Natural killer cell (primary cell): ENCODE measurements around the gene PEPD. TPM values are rescaled to one million over a fixed set of nuclear protein-coding genes. Genes with fewer than 3 reads are reported as not detected.

Experiments used
- ATAC-seq, 3 donors: fragments of 150-1000 bp in 2 of 3; fragments of 200-7000 bp in 1 of 3; cut with Tn5 transposase; 1 replicate in 1 of 3; 2 replicates in 2 of 3; pipeline ENCODE4 v1.10.0; 2021; ENCODE audit warnings: mild to moderate bottlenecking in 2 of 3, moderate library complexity in 2 of 3
- DNase-seq, 2 donors: peaks; one replicate each; pipeline versions ENCODE4 v3.0.0 to v3.0.0-alpha.2; 2013 to 2021; ENCODE audit warnings: mixed read lengths in 1 of 2
- H3K27ac ChIP-seq: one replicate; pipeline ENCODE4 v1.5.1; 2013; ENCODE audit warnings: mild to moderate bottlenecking, low read length
- H3K27me3 ChIP-seq: one replicate; pipeline ENCODE4 v1.6.1; 2013; ENCODE audit warnings: low read length; ENCODE audit not compliant: control insufficient read depth, insufficient read depth
- H3K36me3 ChIP-seq: one replicate; pipeline ENCODE4 v1.6.1; 2013; ENCODE audit warnings: low read length; ENCODE audit not compliant: control insufficient read depth, insufficient read depth
- H3K4me1 ChIP-seq: one replicate; pipeline ENCODE4 v1.6.1; 2013; ENCODE audit warnings: low read length; ENCODE audit not compliant: control insufficient read depth, insufficient read depth
- H3K4me3 ChIP-seq: one replicate; pipeline ENCODE4 v1.5.1; 2013; ENCODE audit warnings: low read length
- H3K9me3 ChIP-seq: one replicate; pipeline ENCODE4 v1.6.1; 2013; ENCODE audit warnings: low read length; ENCODE audit not compliant: control insufficient read depth, insufficient read depth
- H3K27ac Mint-ChIP-seq, 2 donors: one replicate each; pipeline ENCODE4 v1.8.0; 2022; ENCODE audit warnings: mild to moderate bottlenecking in 2 of 2, mixed read lengths in 2 of 2, moderate library complexity in 1 of 2
- H3K27me3 Mint-ChIP-seq, 2 donors: one replicate each; pipeline ENCODE4 v1.8.0; 2022; ENCODE audit warnings: low read depth in 2 of 2, mixed read lengths in 2 of 2
- H3K36me3 Mint-ChIP-seq: one replicate; pipeline ENCODE4 v1.8.0; 2022; ENCODE audit warnings: mixed read lengths
- H3K4me1 Mint-ChIP-seq, 2 donors: one replicate each; pipeline ENCODE4 v1.8.0; 2022; ENCODE audit warnings: mixed read lengths in 2 of 2
- H3K4me3 Mint-ChIP-seq: one replicate; pipeline ENCODE4 v1.8.0; 2022; ENCODE audit warnings: mild to moderate bottlenecking, moderate library complexity, mixed read lengths
- H3K9me3 Mint-ChIP-seq, 2 donors: one replicate each; pipeline ENCODE4 v1.8.0; 2022; ENCODE audit warnings: mixed read lengths in 2 of 2
- CTCF ChIP-seq: fragments of 200-600 bp; IDR thresholded peaks from one replicate; pipeline ENCODE4 v1.8.0; 2022; ENCODE audit warnings: antibody characterized with exemption
- WGBS: methylation state at CpG from one replicate; pipeline ENCODE4 v1.1.7; 2013; ENCODE audit warnings: missing lambda C conversion rate; ENCODE audit not compliant: insufficient coverage; 5-methylcytosine and 5-hydroxymethylcytosine counted together
- intact Hi-C: fragments of 100-400 bp; cut with micrococcal nuclease; formaldehyde crosslinking; loops from one replicate; pipeline ENCODE4 v1.14.2; 2022
- total RNA-seq, 4 donors: library from RNA; stranded (reverse); fragments of 120-200 nt in 1 of 4; gene quantifications; one replicate each; pipeline versions ENCODE4 v1.2.3 to v1.2.4, GENCODE V29; 2013 to 2022

Gene PEPD
- total RNA-seq, 3 donors from 2014 or later (not counting 1 experiment from before 2014, with no cell fraction given): 33.9 to 42.2 (median 40.9) TPM

DNA sequence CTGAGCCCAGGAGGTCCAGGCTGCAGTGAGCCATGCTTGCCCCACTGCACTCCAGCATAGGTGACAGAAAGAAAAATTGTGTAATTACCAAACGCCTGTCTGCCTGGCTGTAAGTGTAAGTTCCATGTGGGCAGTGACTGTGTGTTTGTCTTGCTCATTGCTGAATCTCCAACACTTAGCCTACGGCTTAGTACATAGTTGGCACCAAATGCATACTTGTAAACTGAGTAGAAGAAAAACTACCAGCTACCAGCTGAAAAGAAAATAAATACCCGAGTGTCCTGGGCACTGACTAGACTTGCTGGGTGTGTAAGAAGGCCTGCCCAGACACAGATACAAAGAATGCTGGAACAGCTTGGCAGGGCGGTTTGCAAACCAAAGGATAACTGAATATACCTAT, 150.8 kb downstream of the PEPD start:
- H3K36me3 Mint-ChIP-seq: no peaks in the 10 kb centered on the region
- peaks cover 18% of the 10 kb centered on the region in 2 donors for H3K4me1 Mint-ChIP-seq
- TF ChIP-seq CTCF: no peak
- peaks cover 0 to 9% of the 10 kb centered on the region in 2 donors for H3K27me3 Mint-ChIP-seq
- H3K9me3 Mint-ChIP-seq: no peaks in the 10 kb centered on the region
- Histone ChIP-seq H3K36me3 (no peaks in the 10 kb centered on the region), H3K9me3 (no peaks in the 10 kb centered on the region), H3K27me3 (no peaks in the 10 kb centered on the region), H3K4me3 (no peak overlapping the region), H3K4me1 (peaks cover 25% of the 10 kb centered on the region), H3K27ac (no peak overlapping the region)
- H3K4me3 Mint-ChIP-seq: no peak overlapping the region
- H3K27ac Mint-ChIP-seq: no peak overlapping the region
- ATAC-seq (no peak), DNase-seq (no peak)
- intact Hi-C loops: no loop called here
- 84% methylated on average over 3 of the region's 4 CpGs for WGBS

- Histone ChIP-seq H3K4me1 (peaks cover 15% of the 10 kb centered on the region), H3K4me3 (no peak overlapping the region), H3K27ac (no peak overlapping the region), H3K27me3 (no peaks in the 10 kb centered on the region), H3K9me3 (no peaks in the 10 kb centered on the region), H3K36me3 (no peaks in the 10 kb centered on the region)
- H3K36me3 Mint-ChIP-seq: no peaks in the 10 kb centered on the region
- no peak for TF ChIP-seq CTCF
- 90% methylated on average over 4 of the region's 5 CpGs for WGBS
- H3K4me3 Mint-ChIP-seq: no peak overlapping the region
- DNase-seq (no peak), ATAC-seq (no peak)
- H3K27ac Mint-ChIP-seq: no peak overlapping the region
- H3K9me3 Mint-ChIP-seq: no peaks in the 10 kb centered on the region
- peaks cover 0 to 9% of the 10 kb centered on the region in 2 donors for H3K27me3 Mint-ChIP-seq
- no peaks in the 10 kb centered on the region for H3K4me1 Mint-ChIP-seq
- intact Hi-C loops: no loop called here
Observed at GRCh38 chr19:33368074-33368864, 153.3 kb downstream of the PEPD start.

GRCh38 chr19:33366897-33367296, 154.7 kb downstream of the PEPD start:
- WGBS: 94% methylated on average over 5 of the region's 5 CpGs
- ATAC-seq: no peak
- Histone ChIP-seq H3K27me3 (no peaks in the 10 kb centered on the region), H3K27ac (no peak overlapping the region), H3K36me3 (no peaks in the 10 kb centered on the region), H3K9me3 (no peaks in the 10 kb centered on the region), H3K4me1 (peaks cover 3% of the 10 kb centered on the region), H3K4me3 (no peak overlapping the region)
- H3K4me1 Mint-ChIP-seq: no peaks in the 10 kb centered on the region
- no peaks in the 10 kb centered on the region for H3K36me3 Mint-ChIP-seq
- no peaks in the 10 kb centered on the region for H3K9me3 Mint-ChIP-seq
- DNase-seq: no peak
- no peak overlapping the region for H3K27ac Mint-ChIP-seq
- intact Hi-C loops: no loop called here
- H3K4me3 Mint-ChIP-seq: no peak overlapping the region
- no peak for TF ChIP-seq CTCF
- peaks cover 0 to 9% of the 10 kb centered on the region in 2 donors for H3K27me3 Mint-ChIP-seq

DNA sequence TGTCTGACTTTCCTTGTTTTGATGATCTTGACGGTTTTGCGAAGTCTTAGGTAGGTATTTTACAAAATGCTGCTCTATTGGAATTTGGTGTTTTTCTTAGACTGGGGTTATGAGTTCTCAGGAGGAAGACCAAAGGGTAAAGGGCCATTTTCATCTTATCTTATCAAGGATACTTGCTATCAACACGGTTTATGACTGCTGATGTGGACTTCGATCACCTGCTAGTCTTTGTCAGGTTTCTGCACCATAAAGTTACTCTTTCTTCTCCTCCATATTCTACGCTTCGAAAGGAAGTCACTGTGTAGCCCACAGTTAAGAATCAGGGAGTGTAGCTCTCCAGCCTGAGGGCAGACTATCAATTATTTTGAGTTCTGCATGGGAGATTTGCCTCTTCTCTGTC, 155.5 kb downstream of the PEPD start:
- Histone ChIP-seq H3K4me3 (no peak overlapping the region), H3K9me3 (no peaks in the 10 kb centered on the region), H3K36me3 (no peaks in the 10 kb centered on the region), H3K27me3 (no peaks in the 10 kb centered on the region), H3K27ac (no peak overlapping the region), H3K4me1 (no peaks in the 10 kb centered on the region)
- Mint-ChIP-seq H3K27me3 (peaks cover 0 to 9% of the 10 kb centered on the region in 2 donors), H3K4me1 (no peaks in the 10 kb centered on the region), H3K36me3 (no peaks in the 10 kb centered on the region), H3K27ac (no peak overlapping the region), H3K9me3 (no peaks in the 10 kb centered on the region), H3K4me3 (no peak overlapping the region)
- intact Hi-C loops: no loop called here
- no peak for TF ChIP-seq CTCF
- WGBS: 93% methylated on average over 6 of the region's 6 CpGs
- DNase-seq (no peak), ATAC-seq (no peak)
